Natural killer cell (primary cell): ENCODE data around the gene MAPK8IP2. TPM values are rescaled to one million over a fixed set of nuclear protein-coding genes. Genes with fewer than 3 reads are reported as not detected.

ENCODE experiments used
- ATAC-seq, 3 donors: fragments of 150-1000 bp in 2 of 3; fragments of 200-7000 bp in 1 of 3; cut with Tn5 transposase; 1 replicate in 1 of 3; 2 replicates in 2 of 3; pipeline ENCODE4 v1.10.0; 2021; ENCODE audit warnings: mild to moderate bottlenecking in 2 of 3, moderate library complexity in 2 of 3
- DNase-seq, 2 donors: peaks; one replicate each; pipeline versions ENCODE4 v3.0.0 to v3.0.0-alpha.2; 2013 to 2021; ENCODE audit warnings: mixed read lengths in 1 of 2
- H3K27ac ChIP-seq: one replicate; pipeline ENCODE4 v1.5.1; 2013; ENCODE audit warnings: mild to moderate bottlenecking, low read length
- H3K27me3 ChIP-seq: one replicate; pipeline ENCODE4 v1.6.1; 2013; ENCODE audit warnings: low read length; ENCODE audit not compliant: control insufficient read depth, insufficient read depth
- H3K36me3 ChIP-seq: one replicate; pipeline ENCODE4 v1.6.1; 2013; ENCODE audit warnings: low read length; ENCODE audit not compliant: control insufficient read depth, insufficient read depth
- H3K4me1 ChIP-seq: one replicate; pipeline ENCODE4 v1.6.1; 2013; ENCODE audit warnings: low read length; ENCODE audit not compliant: control insufficient read depth, insufficient read depth
- H3K4me3 ChIP-seq: one replicate; pipeline ENCODE4 v1.5.1; 2013; ENCODE audit warnings: low read length
- H3K9me3 ChIP-seq: one replicate; pipeline ENCODE4 v1.6.1; 2013; ENCODE audit warnings: low read length; ENCODE audit not compliant: control insufficient read depth, insufficient read depth
- H3K27ac Mint-ChIP-seq, 2 donors: one replicate each; pipeline ENCODE4 v1.8.0; 2022; ENCODE audit warnings: mild to moderate bottlenecking in 2 of 2, mixed read lengths in 2 of 2, moderate library complexity in 1 of 2
- H3K27me3 Mint-ChIP-seq, 2 donors: one replicate each; pipeline ENCODE4 v1.8.0; 2022; ENCODE audit warnings: low read depth in 2 of 2, mixed read lengths in 2 of 2
- H3K36me3 Mint-ChIP-seq: one replicate; pipeline ENCODE4 v1.8.0; 2022; ENCODE audit warnings: mixed read lengths
- H3K4me1 Mint-ChIP-seq, 2 donors: one replicate each; pipeline ENCODE4 v1.8.0; 2022; ENCODE audit warnings: mixed read lengths in 2 of 2
- H3K4me3 Mint-ChIP-seq: one replicate; pipeline ENCODE4 v1.8.0; 2022; ENCODE audit warnings: mild to moderate bottlenecking, moderate library complexity, mixed read lengths
- H3K9me3 Mint-ChIP-seq, 2 donors: one replicate each; pipeline ENCODE4 v1.8.0; 2022; ENCODE audit warnings: mixed read lengths in 2 of 2
- WGBS: methylation state at CpG from one replicate; pipeline ENCODE4 v1.1.7; 2013; ENCODE audit warnings: missing lambda C conversion rate; ENCODE audit not compliant: insufficient coverage; 5-methylcytosine and 5-hydroxymethylcytosine counted together
- intact Hi-C: fragments of 100-400 bp; cut with micrococcal nuclease; formaldehyde crosslinking; loops from one replicate; pipeline ENCODE4 v1.14.2; 2022
- total RNA-seq, 4 donors: library from RNA; stranded (reverse); fragments of 120-200 nt in 1 of 4; gene quantifications; one replicate each; pipeline versions ENCODE4 v1.2.3 to v1.2.4, GENCODE V29; 2013 to 2022
- TF ChIP-seq, protein P1 (sequence below): fragments of 200-600 bp; IDR thresholded peaks from one replicate; pipeline ENCODE4 v1.8.0; 2022; ENCODE audit warnings: antibody characterized with exemption

The MAPK8IP2 gene
- total RNA-seq, 3 donors from 2014 or later (not counting 1 experiment from before 2014, with no cell fraction given): 0.14 to 0.26 (median 0.18) TPM

GRCh38 chr22:50563413-50564160 lies 37.0 kb upstream of the MAPK8IP2 start:
- Mint-ChIP-seq H3K4me3 (peak overlapping the region; percentile 97), H3K36me3 (no peaks in the 10 kb centered on the region), H3K27ac (peak overlapping the region; percentile 87 to 88), H3K27me3 (peaks cover 0 to 6% of the 10 kb centered on the region in 2 donors), H3K4me1 (peaks cover 23 to 28% of the 10 kb centered on the region in 2 donors), H3K9me3 (no peaks in the 10 kb centered on the region)
- WGBS: 37% methylated on average over 16 of the region's 17 CpGs
- Histone ChIP-seq H3K27ac (peak overlapping the region; percentile 2), H3K4me3 (peak overlapping the region; percentile 49), H3K4me1 (peaks cover 15% of the 10 kb centered on the region), H3K9me3 (no peaks in the 10 kb centered on the region), H3K36me3 (peaks cover 2% of the 10 kb centered on the region), H3K27me3 (no peaks in the 10 kb centered on the region)
- TF ChIP-seq, protein P1, sequence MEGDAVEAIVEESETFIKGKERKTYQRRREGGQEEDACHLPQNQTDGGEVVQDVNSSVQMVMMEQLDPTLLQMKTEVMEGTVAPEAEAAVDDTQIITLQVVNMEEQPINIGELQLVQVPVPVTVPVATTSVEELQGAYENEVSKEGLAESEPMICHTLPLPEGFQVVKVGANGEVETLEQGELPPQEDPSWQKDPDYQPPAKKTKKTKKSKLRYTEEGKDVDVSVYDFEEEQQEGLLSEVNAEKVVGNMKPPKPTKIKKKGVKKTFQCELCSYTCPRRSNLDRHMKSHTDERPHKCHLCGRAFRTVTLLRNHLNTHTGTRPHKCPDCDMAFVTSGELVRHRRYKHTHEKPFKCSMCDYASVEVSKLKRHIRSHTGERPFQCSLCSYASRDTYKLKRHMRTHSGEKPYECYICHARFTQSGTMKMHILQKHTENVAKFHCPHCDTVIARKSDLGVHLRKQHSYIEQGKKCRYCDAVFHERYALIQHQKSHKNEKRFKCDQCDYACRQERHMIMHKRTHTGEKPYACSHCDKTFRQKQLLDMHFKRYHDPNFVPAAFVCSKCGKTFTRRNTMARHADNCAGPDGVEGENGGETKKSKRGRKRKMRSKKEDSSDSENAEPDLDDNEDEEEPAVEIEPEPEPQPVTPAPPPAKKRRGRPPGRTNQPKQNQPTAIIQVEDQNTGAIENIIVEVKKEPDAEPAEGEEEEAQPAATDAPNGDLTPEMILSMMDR: no peak
- no peak for ATAC-seq
- no peak for DNase-seq
- intact Hi-C loops: loop anchor here (5.0 kb wide), 2 partner anchors 36 to 56 kb away; partner anchors contain the start of genes LMF2, NCAPH2 and SCO2

GRCh38 chr22:50564289-50564688 lies 36.3 kb upstream of the MAPK8IP2 start:
- no peak for DNase-seq
- TF ChIP-seq, protein P1: no peak
- intact Hi-C loops: loop anchor here (5.0 kb wide), 2 partner anchors 37 to 57 kb away; partner anchors contain the start of genes LMF2, NCAPH2 and SCO2
- no peaks in the 10 kb centered on the region for H3K36me3 Mint-ChIP-seq
- Histone ChIP-seq H3K4me3 (no peak overlapping the region), H3K27me3 (no peaks in the 10 kb centered on the region), H3K9me3 (no peaks in the 10 kb centered on the region), H3K36me3 (peaks cover 4% of the 10 kb centered on the region), H3K4me1 (peaks cover 15% of the 10 kb centered on the region), H3K27ac (no peak overlapping the region)
- no peak overlapping the region for H3K27ac Mint-ChIP-seq
- no peak for ATAC-seq
- 94% methylated on average over 11 of the region's 11 CpGs for WGBS
- H3K27me3 Mint-ChIP-seq: peaks cover 0 to 6% of the 10 kb centered on the region in 2 donors
- no peaks in the 10 kb centered on the region for H3K9me3 Mint-ChIP-seq
- H3K4me1 Mint-ChIP-seq: peaks cover 23 to 28% of the 10 kb centered on the region in 2 donors
- H3K4me3 Mint-ChIP-seq: no peak overlapping the region

GRCh38 chr22:50567721-50568252 lies 32.8 kb upstream of the MAPK8IP2 start:
- Histone ChIP-seq H3K27ac (no peak overlapping the region), H3K4me1 (peaks cover 10% of the 10 kb centered on the region), H3K4me3 (no peak overlapping the region), H3K36me3 (peaks cover 16% of the 10 kb centered on the region), H3K9me3 (no peaks in the 10 kb centered on the region), H3K27me3 (no peaks in the 10 kb centered on the region)
- H3K27me3 Mint-ChIP-seq: peaks cover 0 to 6% of the 10 kb centered on the region in 2 donors
- H3K9me3 Mint-ChIP-seq: no peaks in the 10 kb centered on the region
- no peak for ATAC-seq
- intact Hi-C loops: no loop called here
- no peak overlapping the region for H3K27ac Mint-ChIP-seq
- no peak overlapping the region for H3K4me3 Mint-ChIP-seq
- H3K36me3 Mint-ChIP-seq: no peaks in the 10 kb centered on the region
- H3K4me1 Mint-ChIP-seq: peaks cover 9 to 10% of the 10 kb centered on the region in 2 donors
- TF ChIP-seq, protein P1: no peak
- 97% methylated on average over 7 of the region's 7 CpGs for WGBS
- no peak for DNase-seq
